Measurements from ENCODE around the gene TTC3. TPM values are rescaled to one million over a fixed set of nuclear protein-coding genes. Genes with fewer than 3 reads are reported as not detected.

TTC3 gene
- total and polyA plus RNA-seq, 9 of the 15 experiments (the other 6 are each of a cell fraction or from before 2014, with no cell fraction given): 17.5 to 92.0 (median 59.5) TPM

DNA sequence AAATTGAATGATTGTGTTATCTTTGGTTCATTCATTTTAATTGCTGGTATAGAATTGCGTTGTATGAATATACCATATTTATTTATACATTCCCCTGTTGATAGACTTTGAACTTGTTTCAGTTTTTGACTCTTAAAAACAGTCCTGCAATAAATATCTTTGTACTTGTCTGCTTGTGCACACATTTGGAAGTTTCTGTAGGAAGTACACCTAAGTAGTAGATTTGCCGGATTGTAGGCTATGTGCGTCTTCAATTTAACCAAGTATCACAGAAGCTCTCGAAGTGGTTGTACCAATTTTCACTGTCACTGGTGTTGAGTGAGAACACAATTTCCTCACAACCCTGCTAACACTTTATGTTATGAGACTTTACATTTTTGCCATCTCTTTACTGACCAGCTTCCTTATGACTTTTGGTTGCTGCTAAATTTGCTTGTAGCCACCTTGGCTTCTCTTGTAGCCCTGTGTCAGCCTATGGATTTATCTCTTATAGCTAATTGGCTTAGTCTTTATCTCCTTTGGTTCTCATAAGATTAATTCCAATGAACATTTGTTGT is 2.2 kb downstream of the TTC3 start (continued):
- TF ChIP-seq, protein P1, sequence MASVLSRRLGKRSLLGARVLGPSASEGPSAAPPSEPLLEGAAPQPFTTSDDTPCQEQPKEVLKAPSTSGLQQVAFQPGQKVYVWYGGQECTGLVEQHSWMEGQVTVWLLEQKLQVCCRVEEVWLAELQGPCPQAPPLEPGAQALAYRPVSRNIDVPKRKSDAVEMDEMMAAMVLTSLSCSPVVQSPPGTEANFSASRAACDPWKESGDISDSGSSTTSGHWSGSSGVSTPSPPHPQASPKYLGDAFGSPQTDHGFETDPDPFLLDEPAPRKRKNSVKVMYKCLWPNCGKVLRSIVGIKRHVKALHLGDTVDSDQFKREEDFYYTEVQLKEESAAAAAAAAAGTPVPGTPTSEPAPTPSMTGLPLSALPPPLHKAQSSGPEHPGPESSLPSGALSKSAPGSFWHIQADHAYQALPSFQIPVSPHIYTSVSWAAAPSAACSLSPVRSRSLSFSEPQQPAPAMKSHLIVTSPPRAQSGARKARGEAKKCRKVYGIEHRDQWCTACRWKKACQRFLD (CRISPR knock-in tag; IDR thresholded peaks at IDR 0.05): no peak
- peak; percentile 67 for TF ChIP-seq ZFP36 (IDR thresholded peaks at IDR 0.05; ENCODE audit: low read depth, low read length, partially characterized antibody)

DNA sequence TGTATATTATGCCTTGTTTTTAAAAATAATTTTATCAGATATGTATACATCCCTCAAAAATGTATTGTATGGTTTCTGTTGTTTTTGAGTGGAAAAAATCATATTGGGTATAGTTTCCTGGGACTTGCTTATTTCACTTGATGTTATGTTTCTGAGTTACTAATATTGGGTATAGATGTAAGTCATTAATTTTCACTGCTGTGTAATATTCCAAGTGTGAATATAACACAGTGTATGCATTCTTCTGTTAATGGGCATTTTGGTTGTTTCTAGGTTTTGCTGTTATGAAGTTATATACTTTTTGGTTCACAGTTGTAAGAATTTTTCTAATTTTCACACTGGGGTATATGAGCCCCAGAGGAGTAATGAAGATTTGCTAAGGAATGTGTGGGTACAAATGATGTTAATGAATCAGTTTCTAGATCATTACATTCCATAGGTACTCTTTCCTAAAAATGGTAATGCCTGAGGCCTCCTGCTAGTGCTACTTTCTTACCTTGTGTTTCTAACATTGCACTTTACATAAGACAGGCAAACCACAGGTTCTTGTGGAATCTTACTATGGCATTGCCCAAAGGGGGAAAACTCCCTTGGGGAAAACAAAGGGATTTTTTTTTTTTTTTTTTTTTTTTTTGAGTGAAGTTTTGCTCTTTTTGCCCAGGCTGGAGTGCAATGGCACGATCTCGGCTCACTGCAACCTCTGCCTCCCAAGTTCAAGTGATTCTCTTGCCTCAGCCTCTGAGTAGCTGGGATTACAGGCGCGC is 3.2 kb downstream of the TTC3 start:
- FAIRE-seq (no peak), ATAC-seq (no peak), DNase-seq (ENCODE audit: extremely low read depth in 1 of 4, low spot score in 3 of 4) (no peak)
- WGBS (ENCODE audit: insufficient coverage, low coverage, missing lambda C conversion rate): no CpG with 5 or more reads among the region's 4 CpGs
- in situ Hi-C loops (cut with MboI) (no loop called here), intact Hi-C loops (cut with micrococcal nuclease) (loop anchor here (5.0 kb wide), 1 partner anchor 59 kb away; no protein-coding TSS in a partner anchor)
- no peak overlapping the region for H3K4me2 ChIP-seq (ENCODE audit: insufficient read depth, low read length)
- POLR2A ChIA-PET: interaction anchor here (0.7 kb wide), 1 partner anchor 289 kb away, joined by 3 read pairs; no protein-coding TSS in a partner anchor
- 0 out of 3 replicates have a peak, but pooled peaks cover 1% of the 10 kb centered on the region for H3K36me3 ChIP-seq (ENCODE audit: control insufficient read depth, insufficient read depth, low read length)
- no peak overlapping the region for H3K4me3 ChIP-seq
- H4K20me1 ChIP-seq (replicated peaks; ENCODE audit: control insufficient read depth, insufficient read depth, low read length): peaks cover 10% of the 10 kb centered on the region; the same call in 1 of the 2 replicates
- H3K79me2 ChIP-seq (ENCODE audit: control insufficient read depth, insufficient read depth, low read length): peaks cover 93% of the 10 kb centered on the region
- H3K9ac ChIP-seq (ENCODE audit: insufficient read depth in 1 of 2, low read depth in 2 of 2, low read length in 2 of 2): no peak overlapping the region
- H3K27me3 ChIP-seq (ENCODE audit: control insufficient read depth in 2 of 2, insufficient read depth in 2 of 2, low read length in 2 of 2): no peaks in the 10 kb centered on the region
- no peak overlapping the region for H2AFZ ChIP-seq (ENCODE audit: low read depth, low read length)
- CTCF ChIA-PET (ENCODE audit: low intra/inter-chr PET ratio): interaction anchor here (0.7 kb wide), 1 partner anchor 99 kb away, joined by 4 read pairs; no protein-coding TSS in a partner anchor
- no peak overlapping the region for H3K27ac ChIP-seq (ENCODE audit: extremely low read depth, low read depth, low read length)
- peaks cover 14 to 26% of the 10 kb centered on the region in 2 experiments; a peak in 4 of 5 replicates for H3K4me1 ChIP-seq (replicated peaks in 1 of 2; ENCODE audit: control insufficient read depth in 2 of 2, insufficient read depth in 2 of 2, low read length in 2 of 2)
- H3K9me3 ChIP-seq (replicated peaks; ENCODE audit: control insufficient read depth, insufficient read depth, low read depth, low read length): no peaks in the 10 kb centered on the region
- no TSS peak for BruUV-seq (replicated peaks)
- H3K9me1 ChIP-seq (ENCODE audit: control insufficient read depth, insufficient read depth, low read length): no peaks in the 10 kb centered on the region
- TF ChIP-seq NFATC3 (IDR thresholded peaks at IDR 0.05) (no peak), RBBP5 (IDR thresholded peaks at IDR 0.05; ENCODE audit: borderline replicate concordance, insufficient read depth, low read length, poor library complexity, severe bottlenecking) (no peak), HDAC6 (IDR thresholded peaks at IDR 0.05; ENCODE audit: low read depth, low read length) (no peak), ZNF134 (CRISPR knock-in tag; conservative IDR thresholded peaks at IDR 0.05) (no peak), ZNF121 (CRISPR knock-in tag; conservative IDR thresholded peaks at IDR 0.05) (no peak), BRD4 (IDR thresholded peaks at IDR 0.05) (no peak), SMARCA5 (IDR thresholded peaks at IDR 0.05) (0 out of 2 replicates have a peak, but pooled peaks have one; percentile 37), CHD1 (IDR thresholded peaks at IDR 0.05; ENCODE audit: low read length) (no peak), ZSCAN29 (IDR thresholded peaks at IDR 0.05) (no peak)
- TF ChIP-seq, protein P2, sequence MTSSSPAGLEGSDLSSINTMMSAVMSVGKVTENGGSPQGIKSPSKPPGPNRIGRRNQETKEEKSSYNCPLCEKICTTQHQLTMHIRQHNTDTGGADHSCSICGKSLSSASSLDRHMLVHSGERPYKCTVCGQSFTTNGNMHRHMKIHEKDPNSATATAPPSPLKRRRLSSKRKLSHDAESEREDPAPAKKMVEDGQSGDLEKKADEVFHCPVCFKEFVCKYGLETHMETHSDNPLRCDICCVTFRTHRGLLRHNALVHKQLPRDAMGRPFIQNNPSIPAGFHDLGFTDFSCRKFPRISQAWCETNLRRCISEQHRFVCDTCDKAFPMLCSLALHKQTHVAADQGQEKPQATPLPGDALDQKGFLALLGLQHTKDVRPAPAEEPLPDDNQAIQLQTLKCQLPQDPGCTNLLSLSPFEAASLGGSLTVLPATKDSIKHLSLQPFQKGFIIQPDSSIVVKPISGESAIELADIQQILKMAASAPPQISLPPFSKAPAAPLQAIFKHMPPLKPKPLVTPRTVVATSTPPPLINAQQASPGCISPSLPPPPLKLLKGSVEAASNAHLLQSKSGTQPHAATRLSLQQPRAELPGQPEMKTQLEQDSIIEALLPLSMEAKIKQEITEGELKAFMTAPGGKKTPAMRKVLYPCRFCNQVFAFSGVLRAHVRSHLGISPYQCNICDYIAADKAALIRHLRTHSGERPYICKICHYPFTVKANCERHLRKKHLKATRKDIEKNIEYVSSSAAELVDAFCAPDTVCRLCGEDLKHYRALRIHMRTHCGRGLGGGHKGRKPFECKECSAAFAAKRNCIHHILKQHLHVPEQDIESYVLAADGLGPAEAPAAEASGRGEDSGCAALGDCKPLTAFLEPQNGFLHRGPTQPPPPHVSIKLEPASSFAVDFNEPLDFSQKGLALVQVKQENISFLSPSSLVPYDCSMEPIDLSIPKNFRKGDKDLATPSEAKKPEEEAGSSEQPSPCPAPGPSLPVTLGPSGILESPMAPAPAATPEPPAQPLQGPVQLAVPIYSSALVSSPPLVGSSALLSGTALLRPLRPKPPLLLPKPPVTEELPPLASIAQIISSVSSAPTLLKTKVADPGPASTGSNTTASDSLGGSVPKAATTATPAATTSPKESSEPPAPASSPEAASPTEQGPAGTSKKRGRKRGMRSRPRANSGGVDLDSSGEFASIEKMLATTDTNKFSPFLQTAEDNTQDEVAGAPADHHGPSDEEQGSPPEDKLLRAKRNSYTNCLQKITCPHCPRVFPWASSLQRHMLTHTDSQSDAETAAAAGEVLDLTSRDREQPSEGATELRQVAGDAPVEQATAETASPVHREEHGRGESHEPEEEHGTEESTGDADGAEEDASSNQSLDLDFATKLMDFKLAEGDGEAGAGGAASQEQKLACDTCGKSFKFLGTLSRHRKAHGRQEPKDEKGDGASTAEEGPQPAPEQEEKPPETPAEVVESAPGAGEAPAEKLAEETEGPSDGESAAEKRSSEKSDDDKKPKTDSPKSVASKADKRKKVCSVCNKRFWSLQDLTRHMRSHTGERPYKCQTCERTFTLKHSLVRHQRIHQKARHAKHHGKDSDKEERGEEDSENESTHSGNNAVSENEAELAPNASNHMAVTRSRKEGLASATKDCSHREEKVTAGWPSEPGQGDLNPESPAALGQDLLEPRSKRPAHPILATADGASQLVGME (CRISPR knock-in tag; IDR thresholded peaks at IDR 0.05): no peak
